ENCODE results near the gene FOXP2. TPM values are rescaled to one million over a fixed set of nuclear protein-coding genes. Genes with fewer than 3 reads are reported as not detected.
"Not testable (repeated sequence)": the region's sequence is repeated elsewhere in the genome, so short reads cannot be mapped to it uniquely, and the experiment has no call there.

FOXP2 gene
- polyA plus RNA-seq, 2 of the 4 experiments (the other 2 are of a cell fraction), result 0.05 TPM; not detected in 1

DNA sequence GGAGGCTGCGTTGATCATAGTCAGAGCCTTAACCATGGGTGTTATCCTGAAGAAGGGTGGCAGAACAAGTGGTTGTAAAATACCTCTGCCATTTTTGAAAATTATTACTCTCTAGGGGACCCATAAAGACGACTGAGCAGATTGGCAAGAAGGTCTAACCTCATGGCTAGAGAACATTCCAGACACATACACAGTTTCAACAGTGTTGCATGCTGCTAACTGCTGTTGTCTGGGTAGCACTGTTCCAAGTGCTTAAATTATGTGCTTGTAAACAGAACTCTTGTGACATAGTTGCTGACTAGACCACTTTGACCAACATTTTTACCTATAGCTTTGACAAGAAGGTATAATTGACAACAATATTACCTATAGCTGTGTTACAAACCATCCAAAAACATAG is 46.1 kb upstream of the FOXP2 start (continued):
- no peak for TF ChIP-seq KDM5A (IDR thresholded peaks at IDR 0.05)

DNA sequence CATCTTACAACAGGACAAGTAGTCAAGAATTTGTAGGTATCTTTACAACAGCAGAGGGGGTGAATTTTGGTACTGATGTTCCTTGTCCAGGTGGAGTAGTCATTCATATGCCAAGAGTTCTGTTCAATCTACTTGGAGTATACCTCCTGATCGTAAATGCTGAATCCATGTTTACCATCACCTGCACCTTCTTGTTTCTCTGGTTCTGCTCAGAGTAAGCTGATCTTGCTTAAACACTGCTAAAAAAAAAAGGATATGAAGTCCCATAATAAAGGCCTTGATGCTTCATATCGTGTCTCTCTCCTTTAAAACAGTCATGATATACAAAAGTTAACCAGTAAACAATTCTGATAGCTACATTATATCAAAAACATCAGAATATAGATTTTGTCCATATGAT is 45.3 kb upstream of the FOXP2 start:
- ATAC-seq (no peak), FAIRE-seq (no peak), DNase-seq (ENCODE audit: low read depth in 1 of 2, low spot score in 1 of 2) (no peak)
- POLR2A ChIA-PET, result no interaction called here
- no peak for TF ChIP-seq CEBPB (IDR thresholded peaks at IDR 0.05)
- no peak for TF ChIP-seq POLR2A (IDR thresholded peaks at IDR 0.05; ENCODE audit: low read length)
- TF ChIP-seq EP300 (IDR thresholded peaks at IDR 0.05), result no peak
- TF ChIP-seq CHD4 (IDR thresholded peaks at IDR 0.05; ENCODE audit: borderline replicate concordance), result no peak
- no peak for TF ChIP-seq ZFP36 (IDR thresholded peaks at IDR 0.05; ENCODE audit: borderline replicate concordance, partially characterized antibody)
- TF ChIP-seq, protein P1, sequence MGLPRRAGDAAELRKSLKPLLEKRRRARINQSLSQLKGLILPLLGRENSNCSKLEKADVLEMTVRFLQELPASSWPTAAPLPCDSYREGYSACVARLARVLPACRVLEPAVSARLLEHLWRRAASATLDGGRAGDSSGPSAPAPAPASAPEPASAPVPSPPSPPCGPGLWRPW (IDR thresholded peaks at IDR 0.05), result no peak
- TF ChIP-seq, protein P2, sequence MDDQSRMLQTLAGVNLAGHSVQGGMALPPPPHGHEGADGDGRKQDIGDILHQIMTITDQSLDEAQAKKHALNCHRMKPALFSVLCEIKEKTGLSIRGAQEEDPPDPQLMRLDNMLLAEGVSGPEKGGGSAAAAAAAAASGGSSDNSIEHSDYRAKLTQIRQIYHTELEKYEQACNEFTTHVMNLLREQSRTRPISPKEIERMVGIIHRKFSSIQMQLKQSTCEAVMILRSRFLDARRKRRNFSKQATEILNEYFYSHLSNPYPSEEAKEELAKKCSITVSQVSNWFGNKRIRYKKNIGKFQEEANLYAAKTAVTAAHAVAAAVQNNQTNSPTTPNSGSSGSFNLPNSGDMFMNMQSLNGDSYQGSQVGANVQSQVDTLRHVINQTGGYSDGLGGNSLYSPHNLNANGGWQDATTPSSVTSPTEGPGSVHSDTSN (IDR thresholded peaks at IDR 0.05), result no peak
- TF ChIP-seq FOSL2 (IDR thresholded peaks at IDR 0.05), result no peak
- no peak for TF ChIP-seq FOSL2 (CRISPR knock-in tag; IDR thresholded peaks at IDR 0.05)
- no peak for TF ChIP-seq MAZ (IDR thresholded peaks at IDR 0.05; ENCODE audit: borderline replicate concordance, low read depth, low read length)
- TF ChIP-seq, protein P3, sequence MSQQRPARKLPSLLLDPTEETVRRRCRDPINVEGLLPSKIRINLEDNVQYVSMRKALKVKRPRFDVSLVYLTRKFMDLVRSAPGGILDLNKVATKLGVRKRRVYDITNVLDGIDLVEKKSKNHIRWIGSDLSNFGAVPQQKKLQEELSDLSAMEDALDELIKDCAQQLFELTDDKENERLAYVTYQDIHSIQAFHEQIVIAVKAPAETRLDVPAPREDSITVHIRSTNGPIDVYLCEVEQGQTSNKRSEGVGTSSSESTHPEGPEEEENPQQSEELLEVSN (IDR thresholded peaks at IDR 0.05; ENCODE audit: borderline replicate concordance, low read depth), result no peak
- no peak for TF ChIP-seq HOXA7 (CRISPR knock-in tag; IDR thresholded peaks at IDR 0.05)
- TF ChIP-seq MYC (IDR thresholded peaks at IDR 0.05; ENCODE audit: borderline replicate concordance, low read length), result no peak
- TF ChIP-seq, protein P4, sequence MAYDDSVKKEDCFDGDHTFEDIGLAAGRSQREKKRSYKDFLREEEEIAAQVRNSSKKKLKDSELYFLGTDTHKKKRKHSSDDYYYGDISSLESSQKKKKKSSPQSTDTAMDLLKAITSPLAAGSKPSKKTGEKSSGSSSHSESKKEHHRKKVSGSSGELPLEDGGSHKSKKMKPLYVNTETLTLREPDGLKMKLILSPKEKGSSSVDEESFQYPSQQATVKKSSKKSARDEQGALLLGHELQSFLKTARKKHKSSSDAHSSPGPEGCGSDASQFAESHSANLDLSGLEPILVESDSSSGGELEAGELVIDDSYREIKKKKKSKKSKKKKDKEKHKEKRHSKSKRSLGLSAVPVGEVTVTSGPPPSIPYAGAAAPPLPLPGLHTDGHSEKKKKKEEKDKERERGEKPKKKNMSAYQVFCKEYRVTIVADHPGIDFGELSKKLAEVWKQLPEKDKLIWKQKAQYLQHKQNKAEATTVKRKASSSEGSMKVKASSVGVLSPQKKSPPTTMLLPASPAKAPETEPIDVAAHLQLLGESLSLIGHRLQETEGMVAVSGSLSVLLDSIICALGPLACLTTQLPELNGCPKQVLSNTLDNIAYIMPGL (CRISPR knock-in tag; IDR thresholded peaks at IDR 0.05; ENCODE audit: borderline replicate concordance), result no peak
- no peak for TF ChIP-seq SMC3 (IDR thresholded peaks at IDR 0.05)
- no peak for TF ChIP-seq RAD21 (conservative IDR thresholded peaks at IDR 0.05 in 1 of 2, IDR thresholded peaks at IDR 0.05 in 1 of 2)
- Histone ChIP-seq H3K9me3 (no peaks in the 10 kb centered on the region), H3K4me1 (no peaks in the 10 kb centered on the region), H3K4me2 (no peak overlapping the region), H3K27ac (no peak overlapping the region), H3K4me3 (no peak overlapping the region)
- CTCF ChIA-PET, result no interaction called here
- WGBS (ENCODE audit: missing lambda C conversion rate), result 38% methylated on average over 2 of the region's 2 CpGs

DNA sequence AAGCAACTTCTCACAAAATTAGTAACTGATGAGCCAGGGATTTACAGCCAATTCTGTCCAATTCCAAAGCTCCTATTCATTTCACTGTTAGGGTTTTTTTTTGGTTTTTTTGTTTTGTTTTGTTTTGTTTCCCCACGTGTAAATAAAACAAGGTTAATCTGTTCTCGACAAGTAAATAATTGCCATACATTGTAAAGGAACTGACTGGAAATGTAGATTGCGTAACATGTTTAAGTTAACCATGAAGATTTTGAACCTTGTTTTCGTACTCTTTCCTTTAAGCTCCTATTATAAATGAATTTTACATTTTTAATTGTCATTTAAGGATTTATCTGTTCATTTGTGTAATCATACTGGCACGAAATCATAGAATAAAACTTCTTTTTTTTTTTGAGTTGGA is 42.0 kb upstream of the FOXP2 start:
- H3K4me1 ChIP-seq, result no peaks in the 10 kb centered on the region
- DNase-seq (ENCODE audit: low read depth in 1 of 2, low spot score in 1 of 2) (no peak), ATAC-seq (no peak), FAIRE-seq (no peak)
- no peak overlapping the region for H3K4me3 ChIP-seq
- WGBS (ENCODE audit: missing lambda C conversion rate), result 33% methylated on average over 5 of the region's 5 CpGs
- no peak overlapping the region for H3K27ac ChIP-seq
- CTCF ChIA-PET, result interaction anchor here (0.6 kb wide), 1 partner anchor 1653 kb away, joined by 3 read pairs; no protein-coding TSS in a partner anchor
- H3K9me3 ChIP-seq, result no peaks in the 10 kb centered on the region
- TF ChIP-seq FOSB (CRISPR knock-in tag; IDR thresholded peaks at IDR 0.05) (no peak), CEBPB (IDR thresholded peaks at IDR 0.05) (peak; percentile 39 to 61; a peak in 3 of 4 replicates), RAD21 (conservative IDR thresholded peaks at IDR 0.05 in 1 of 2, IDR thresholded peaks at IDR 0.05 in 1 of 2) (no peak), ZFP36 (IDR thresholded peaks at IDR 0.05; ENCODE audit: borderline replicate concordance, partially characterized antibody) (no peak)
- H3K4me2 ChIP-seq, result no peak overlapping the region
- POLR2A ChIA-PET, result no interaction called here

DNA sequence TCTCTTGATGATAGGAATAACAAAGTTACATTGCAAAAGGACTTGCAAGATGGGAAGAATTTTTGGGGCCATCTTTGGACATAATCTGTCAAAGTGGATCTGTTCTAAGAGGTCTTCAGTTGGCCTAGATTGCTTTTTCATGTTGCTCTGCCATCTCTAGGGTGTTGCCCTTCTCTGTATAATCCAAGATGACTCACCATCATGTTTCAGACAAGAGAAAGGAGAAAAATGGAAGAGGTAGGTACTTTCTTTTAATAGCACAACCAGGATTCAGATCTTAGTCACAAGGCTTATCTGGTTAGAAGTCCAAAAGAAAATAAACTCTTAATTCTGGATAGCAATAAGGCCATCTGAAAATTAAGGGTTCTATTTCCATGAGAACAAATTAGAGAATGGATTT is 38.7 kb upstream of the FOXP2 start:
- Histone ChIP-seq H3K4me3 (no peak overlapping the region), H3K4me1 (no peaks in the 10 kb centered on the region), H3K27ac (no peak overlapping the region), H3K4me2 (no peak overlapping the region), H3K9me3 (no peaks in the 10 kb centered on the region)
- ATAC-seq (no peak), FAIRE-seq (no peak), DNase-seq (ENCODE audit: low read depth in 1 of 2, low spot score in 1 of 2) (no peak)
- POLR2A ChIA-PET, result no interaction called here
- TF ChIP-seq EHMT2 (IDR thresholded peaks at IDR 0.05; ENCODE audit: low read depth), result no peak
- no peak for TF ChIP-seq EP300 (IDR thresholded peaks at IDR 0.05)
- TF ChIP-seq RFX5 (IDR thresholded peaks at IDR 0.05), result no peak
- TF ChIP-seq SMC3 (IDR thresholded peaks at IDR 0.05), result no peak
- TF ChIP-seq TFCP2L1 (CRISPR knock-in tag; IDR thresholded peaks at IDR 0.05), result no peak
- no peak for TF ChIP-seq JUN (IDR thresholded peaks at IDR 0.05)
- TF ChIP-seq, protein P2 (IDR thresholded peaks at IDR 0.05), result no peak
- TF ChIP-seq FOXS1 (CRISPR knock-in tag; IDR thresholded peaks at IDR 0.05), result no peak
- TF ChIP-seq KDM1A (IDR thresholded peaks at IDR 0.05; ENCODE audit: low read depth), result no peak
- TF ChIP-seq RAD21 (conservative IDR thresholded peaks at IDR 0.05 in 1 of 2, IDR thresholded peaks at IDR 0.05 in 1 of 2), result no peak
- TF ChIP-seq, protein P5, sequence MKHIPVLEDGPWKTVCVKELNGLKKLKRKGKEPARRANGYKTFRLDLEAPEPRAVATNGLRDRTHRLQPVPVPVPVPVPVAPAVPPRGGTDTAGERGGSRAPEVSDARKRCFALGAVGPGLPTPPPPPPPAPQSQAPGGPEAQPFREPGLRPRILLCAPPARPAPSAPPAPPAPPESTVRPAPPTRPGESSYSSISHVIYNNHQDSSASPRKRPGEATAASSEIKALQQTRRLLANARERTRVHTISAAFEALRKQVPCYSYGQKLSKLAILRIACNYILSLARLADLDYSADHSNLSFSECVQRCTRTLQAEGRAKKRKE (CRISPR knock-in tag; IDR thresholded peaks at IDR 0.05; ENCODE audit: low read depth), result no peak
- CTCF ChIA-PET, result no interaction called here

DNA sequence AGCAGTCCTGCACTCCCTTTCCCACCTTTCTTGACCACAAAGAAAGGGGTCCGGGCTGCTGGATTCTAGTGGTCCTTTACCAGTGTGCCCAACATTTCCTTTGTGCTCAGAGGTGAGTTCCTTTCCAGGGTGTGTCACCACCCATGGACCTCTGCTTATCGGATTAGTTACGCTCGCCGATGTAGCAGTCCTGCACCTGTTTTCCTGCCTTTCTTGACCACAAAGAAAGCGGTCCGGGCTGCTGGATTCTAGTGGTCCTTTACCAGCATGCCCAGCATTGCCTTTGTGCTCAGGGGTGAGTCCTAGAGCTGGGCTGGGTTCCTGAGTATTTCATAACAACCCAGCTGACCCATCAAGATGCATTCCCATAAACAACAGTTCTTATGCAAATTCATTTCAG is 30.7 kb upstream of the FOXP2 start:
- CTCF ChIA-PET; DNase-seq (ENCODE audit: low read depth in 1 of 2, low spot score in 1 of 2); H3K4me2 ChIP-seq; FAIRE-seq; POLR2A ChIA-PET; H3K9me3 ChIP-seq; H3K4me1 ChIP-seq; H3K27ac ChIP-seq; ATAC-seq; H3K4me3 ChIP-seq: not testable (repeated sequence)
- WGBS (ENCODE audit: missing lambda C conversion rate), result 80% methylated on average over 7 of the region's 7 CpGs
